SJSA1 (cell line): ENCODE measurements around the gene ARHGEF25. TPM values are rescaled to one million over a fixed set of nuclear protein-coding genes. Genes with fewer than 3 reads are reported as not detected.
"Not testable (repeated sequence)": the region's sequence is repeated elsewhere in the genome, so short reads cannot be mapped to it uniquely, and the experiment has no call there.

Source experiments
- DNase-seq, 2 experiments: peaks; one replicate each; pipeline ENCODE4 v3.0.0-alpha.2; 2015 to 2020; ENCODE audit warnings: low spot score in 2 of 2, low read depth in 1 of 2
- H3K27ac ChIP-seq: fragments of 250-450 bp; sonication (Bioruptor Pico); 2 replicates; pipeline ENCODE4 v1.5.1; 2020; ENCODE audit warnings: mild to moderate bottlenecking, moderate library complexity
- H3K27me3 ChIP-seq: fragments of 250-450 bp; sonication (Bioruptor Pico); replicated peaks from 2 replicates; pipeline ENCODE4 v1.5.1; 2020; ENCODE audit warnings: mild to moderate bottlenecking, moderate library complexity
- H3K36me3 ChIP-seq: fragments of 250-450 bp; sonication (Bioruptor Pico); 2 replicates; pipeline ENCODE4 v1.5.1; 2020; ENCODE audit warnings: mild to moderate bottlenecking
- H3K4me1 ChIP-seq: fragments of 250-450 bp; sonication (Bioruptor Pico); replicated peaks from 2 replicates; pipeline ENCODE4 v1.6.1; 2021; ENCODE audit warnings: mild to moderate bottlenecking
- H3K4me3 ChIP-seq: fragments of 250-450 bp; sonication (Bioruptor Pico); 2 replicates; pipeline ENCODE4 v1.5.1; 2020; ENCODE audit warnings: mild to moderate bottlenecking
- H3K9me3 ChIP-seq: fragments of 250-450 bp; sonication (Bioruptor Pico); replicated peaks from 2 replicates; pipeline ENCODE4 v1.5.1; 2020; ENCODE audit warnings: mild to moderate bottlenecking
- total RNA-seq: library from RNA; depleted of rRNA; stranded (reverse); fragments of >200 nt; shearing (Covaris generic); gene quantifications from 2 replicates; pipeline ENCODE4 v1.2.3, GENCODE V29; 2014

Gene ARHGEF25
- total RNA-seq, 1 experiment from 2014 or later, result 145 TPM

DNA sequence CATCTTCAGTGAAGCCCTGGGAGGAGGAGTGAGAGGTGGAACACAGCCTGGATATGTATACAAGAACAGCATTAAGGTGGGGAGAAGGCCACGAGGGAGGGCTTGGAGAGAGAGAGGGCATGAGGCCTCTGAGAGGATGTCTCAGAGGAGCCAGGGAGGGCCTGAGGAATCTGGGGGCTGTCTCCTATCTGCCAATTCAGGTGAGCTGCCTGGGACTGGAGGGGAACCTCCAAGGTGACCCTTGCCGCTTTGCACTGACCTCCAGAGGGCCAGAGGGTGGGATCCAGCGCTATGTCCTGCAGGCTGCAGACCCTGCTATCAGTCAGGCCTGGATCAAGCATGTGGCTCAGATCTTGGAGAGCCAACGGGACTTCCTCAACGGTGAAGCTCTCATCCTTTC, 4.4 kb downstream of the ARHGEF25 start:
- peak in 1 of 2 experiments; percentile 74 for DNase-seq
- Histone ChIP-seq H3K4me1 (peaks cover 21% of the 10 kb centered on the region), H3K27me3 (peaks cover 9% of the 10 kb centered on the region), H3K9me3 (peaks cover under 1% of the 10 kb centered on the region; the same call in 1 of the 2 replicates), H3K27ac (no peak overlapping the region), H3K4me3 (no peak overlapping the region), H3K36me3 (peaks cover 42% of the 10 kb centered on the region)

DNA sequence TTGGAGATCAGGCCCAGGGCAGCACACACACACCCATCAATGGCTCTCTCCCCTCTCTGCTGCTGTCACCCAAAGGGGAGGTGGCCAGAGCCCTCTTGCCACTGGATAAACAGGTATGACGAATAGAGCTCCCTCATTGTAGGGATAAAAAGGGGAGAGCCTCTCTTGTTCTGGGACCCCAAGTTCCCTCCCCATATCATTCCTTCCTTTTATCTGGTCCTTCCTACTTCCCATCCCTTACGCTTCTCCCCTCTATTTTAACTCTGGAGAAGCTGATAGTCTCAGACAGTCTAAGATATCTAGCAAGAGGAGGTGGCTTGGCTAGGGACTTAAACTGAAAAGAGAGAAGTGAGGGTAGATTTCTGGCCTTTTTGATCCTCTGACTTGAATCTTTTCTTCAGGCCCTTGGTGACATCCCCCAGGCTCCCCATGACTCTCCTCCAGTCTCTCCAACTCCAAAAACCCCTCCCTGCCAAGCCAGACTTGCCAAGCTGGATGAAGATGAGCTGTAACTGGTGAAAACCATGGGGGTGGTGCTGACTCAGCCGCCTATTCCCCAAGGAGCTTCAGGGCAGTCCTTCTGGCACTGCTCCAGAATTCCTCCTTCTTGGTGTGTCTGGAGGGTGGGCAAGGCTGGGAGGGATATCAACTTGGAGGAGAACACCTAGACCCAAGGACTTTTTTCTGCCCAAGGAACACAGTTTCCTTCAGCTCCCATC, 5.3 kb downstream of the ARHGEF25 start:
- peaks cover 40% of the 10 kb centered on the region for H3K36me3 ChIP-seq
- no peak overlapping the region for H3K4me3 ChIP-seq
- peaks cover 18% of the 10 kb centered on the region for H3K27me3 ChIP-seq
- peaks cover 9% of the 10 kb centered on the region for H3K9me3 ChIP-seq
- DNase-seq, result peak; percentile 82
- peaks cover 22% of the 10 kb centered on the region for H3K4me1 ChIP-seq
- no peak overlapping the region for H3K27ac ChIP-seq

GRCh38 chr12:57617942-57618341, 6.7 kb downstream of the ARHGEF25 start:
- H3K27me3 ChIP-seq, result peaks cover 30% of the 10 kb centered on the region
- no peak overlapping the region for H3K27ac ChIP-seq
- no peak for DNase-seq
- H3K4me3 ChIP-seq, result no peak overlapping the region
- H3K36me3 ChIP-seq, result peaks cover 38% of the 10 kb centered on the region
- H3K4me1 ChIP-seq, result peaks cover 24% of the 10 kb centered on the region
- H3K9me3 ChIP-seq, result peaks cover 11% of the 10 kb centered on the region

- peaks cover 35% of the 10 kb centered on the region for H3K27me3 ChIP-seq
- peaks cover 33% of the 10 kb centered on the region for H3K36me3 ChIP-seq
- H3K9me3 ChIP-seq, result peaks cover 11% of the 10 kb centered on the region
- peaks cover 24% of the 10 kb centered on the region for H3K4me1 ChIP-seq
- H3K4me3 ChIP-seq, H3K27ac ChIP-seq: not testable (repeated sequence)
- peak in 1 of 2 experiments; percentile 85 for DNase-seq
These were observed 7.2 kb downstream of the ARHGEF25 start for GRCh38 chr12:57618431-57618830.

GRCh38 chr12:57618966-57619433, 7.8 kb downstream of the ARHGEF25 start:
- peaks cover 11% of the 10 kb centered on the region for H3K9me3 ChIP-seq
- H3K27ac ChIP-seq, result no peak overlapping the region
- H3K4me1 ChIP-seq, result peaks cover 21% of the 10 kb centered on the region
- DNase-seq, result peak in 1 of 2 experiments; percentile 78
- H3K36me3 ChIP-seq, result peaks cover 27% of the 10 kb centered on the region
- no peak overlapping the region for H3K4me3 ChIP-seq
- H3K27me3 ChIP-seq, result peaks cover 41% of the 10 kb centered on the region

GRCh38 chr12:57619434-57620244, 8.4 kb downstream of the ARHGEF25 start:
- H3K27ac ChIP-seq, result no peak overlapping the region
- H3K36me3 ChIP-seq, result peaks cover 21% of the 10 kb centered on the region
- peaks cover 19% of the 10 kb centered on the region for H3K4me1 ChIP-seq
- peaks cover 11% of the 10 kb centered on the region for H3K9me3 ChIP-seq
- no peak overlapping the region for H3K4me3 ChIP-seq
- peak in 1 of 2 experiments; percentile 97 for DNase-seq
- peaks cover 46% of the 10 kb centered on the region for H3K27me3 ChIP-seq

DNA sequence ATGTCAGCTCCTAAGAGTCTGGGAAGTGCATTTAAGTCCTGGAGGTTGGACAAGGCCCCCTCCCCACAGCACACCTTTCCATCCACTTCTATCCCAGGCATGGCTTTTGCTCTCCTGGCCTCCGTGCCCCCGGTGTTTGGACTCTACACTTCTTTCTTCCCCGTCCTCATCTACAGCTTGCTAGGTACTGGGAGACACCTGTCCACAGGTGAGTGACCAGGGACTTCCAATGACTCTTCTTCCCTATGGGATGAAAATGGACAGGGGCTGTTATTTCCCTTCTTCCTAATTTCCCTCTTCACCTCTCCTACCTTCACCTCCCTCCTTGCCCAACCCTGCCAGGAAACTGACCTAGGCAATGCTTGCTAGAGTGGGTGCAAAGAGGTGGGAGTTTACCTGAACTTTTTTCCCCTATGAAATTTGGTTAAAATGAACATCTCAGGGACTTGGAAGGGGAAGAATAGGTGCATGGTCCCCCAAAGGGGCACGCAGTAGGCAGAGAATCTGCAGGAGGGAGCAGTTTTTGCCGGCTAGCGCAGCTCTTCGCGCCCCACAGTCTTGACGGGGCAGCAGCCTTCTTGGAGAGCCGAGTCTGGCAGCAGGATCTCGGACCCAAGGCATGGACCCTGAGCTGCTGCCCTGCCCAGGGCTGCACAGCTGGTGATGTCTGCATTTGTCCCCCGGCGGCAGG, 9.2 kb downstream of the ARHGEF25 start:
- Histone ChIP-seq H3K36me3 (peaks cover 15% of the 10 kb centered on the region), H3K4me1 (peaks cover 19% of the 10 kb centered on the region), H3K27ac (no peak overlapping the region), H3K27me3 (peaks cover 46% of the 10 kb centered on the region), H3K4me3 (no peak overlapping the region), H3K9me3 (peaks cover 11% of the 10 kb centered on the region)
- peak in 1 of 2 experiments; percentile 79 for DNase-seq

GRCh38 chr12:57620936-57621496, 9.8 kb downstream of the ARHGEF25 start:
- H3K27me3 ChIP-seq, result peaks cover 46% of the 10 kb centered on the region
- peak overlapping the region; percentile 26 for H3K4me3 ChIP-seq

DNA sequence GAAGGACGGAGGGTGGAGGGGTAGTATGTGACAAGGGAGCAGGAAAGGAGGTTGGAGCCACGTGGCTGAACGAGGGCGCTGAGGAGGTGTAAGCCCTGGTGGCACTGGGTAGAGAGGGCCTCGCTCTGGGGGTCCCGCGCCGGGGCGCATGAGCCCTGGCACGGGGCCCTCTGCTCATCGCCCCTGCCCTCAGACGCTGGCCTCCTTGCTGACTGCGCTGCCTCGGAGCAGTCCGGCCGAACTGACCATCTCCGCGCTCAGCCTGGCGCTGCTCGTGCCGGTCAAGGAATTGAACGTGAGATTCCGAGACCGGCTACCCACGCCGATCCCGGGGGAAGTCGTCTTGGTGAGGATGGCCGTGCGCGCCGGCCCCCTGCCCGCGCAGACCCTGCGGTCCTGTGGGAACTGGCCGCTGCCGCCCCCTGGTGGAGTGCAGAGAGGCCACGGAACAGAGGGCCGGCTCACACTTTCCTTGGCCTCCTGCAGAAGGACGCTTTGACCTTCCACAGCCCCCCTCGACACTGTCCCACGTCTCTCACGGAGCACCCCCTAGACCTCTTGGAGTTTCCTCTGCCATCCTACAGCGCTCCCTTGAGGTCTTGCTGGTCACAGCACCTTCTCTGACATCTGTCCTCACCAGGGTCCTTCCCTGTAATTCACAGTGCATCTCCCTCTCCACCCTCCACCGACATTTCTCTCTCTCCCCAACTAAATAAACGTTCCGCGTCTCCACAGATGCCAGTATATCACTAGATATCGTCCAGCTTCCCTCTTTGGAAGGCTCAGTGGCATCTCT, 10.5 kb downstream of the ARHGEF25 start:
- H3K27me3 ChIP-seq, result peaks cover 46% of the 10 kb centered on the region
- H3K4me1 ChIP-seq, result peaks cover 17% of the 10 kb centered on the region
- H3K4me3 ChIP-seq, result peak overlapping the region; percentile 26
- peaks cover 13% of the 10 kb centered on the region for H3K36me3 ChIP-seq
- DNase-seq, result peak in 1 of 2 experiments; percentile 100
- H3K27ac ChIP-seq, result no peak overlapping the region
- peaks cover 11% of the 10 kb centered on the region for H3K9me3 ChIP-seq

More at GRCh38 chr12:57620936-57621496, 9.8 kb downstream of the ARHGEF25 start:
- Histone ChIP-seq H3K9me3 (peaks cover 11% of the 10 kb centered on the region), H3K27ac (no peak overlapping the region), H3K4me1 (peaks cover 19% of the 10 kb centered on the region), H3K36me3 (peaks cover 13% of the 10 kb centered on the region)
- peak in 1 of 2 experiments; percentile 98 for DNase-seq

- peaks cover 19% of the 10 kb centered on the region for H3K36me3 ChIP-seq
- peaks cover 46% of the 10 kb centered on the region for H3K27me3 ChIP-seq
- peak; percentile 79 to 95 for DNase-seq
- peaks cover 11% of the 10 kb centered on the region for H3K9me3 ChIP-seq
- no peak overlapping the region for H3K4me3 ChIP-seq
- H3K4me1 ChIP-seq, result peaks cover 17% of the 10 kb centered on the region
- H3K27ac ChIP-seq, result no peak overlapping the region
These were observed 11.3 kb downstream of the ARHGEF25 start for GRCh38 chr12:57622293-57623245.

DNA sequence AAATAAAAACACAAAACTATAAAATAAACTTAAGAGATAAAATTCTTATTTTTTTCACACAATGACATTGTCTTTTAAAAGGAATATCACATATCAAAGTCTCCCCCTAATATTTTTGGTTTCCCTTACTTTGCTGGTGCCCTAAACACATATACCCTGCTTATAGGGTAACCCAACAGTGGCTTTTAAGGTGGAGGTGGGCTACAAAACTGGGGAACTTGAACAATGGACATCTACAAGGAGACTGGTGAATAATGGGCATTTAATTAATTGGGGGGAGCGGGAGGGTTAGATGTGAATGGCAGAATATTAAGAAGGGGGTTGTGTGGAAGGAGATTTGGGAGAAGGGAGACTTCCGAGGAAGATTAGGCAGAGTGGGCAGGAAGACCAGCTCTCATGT, 12.2 kb downstream of the ARHGEF25 start:
- Histone ChIP-seq H3K27ac (no peak overlapping the region), H3K36me3 (peaks cover 27% of the 10 kb centered on the region), H3K9me3 (peaks cover 11% of the 10 kb centered on the region), H3K27me3 (peaks cover 46% of the 10 kb centered on the region), H3K4me1 (peaks cover 17% of the 10 kb centered on the region), H3K4me3 (no peak overlapping the region)
- peak in 1 of 2 experiments; percentile 80 for DNase-seq
